Stimulated activated CD8-positive, alpha-beta memory T cell treated with anti-CD3 and anti-CD28 coated beads, Interleukin-12 subunit alpha, Interleukin-12 subunit beta, amount 100 ng/mL, for 24 hours (primary cell): ENCODE data around the gene RHBDD1.

ENCODE experiments used
- DNase-seq: peaks from one replicate; pipeline ENCODE4 v3.0.0-alpha.2; 2020; ENCODE audit errors: extremely low read depth

RHBDD1 gene

DNA sequence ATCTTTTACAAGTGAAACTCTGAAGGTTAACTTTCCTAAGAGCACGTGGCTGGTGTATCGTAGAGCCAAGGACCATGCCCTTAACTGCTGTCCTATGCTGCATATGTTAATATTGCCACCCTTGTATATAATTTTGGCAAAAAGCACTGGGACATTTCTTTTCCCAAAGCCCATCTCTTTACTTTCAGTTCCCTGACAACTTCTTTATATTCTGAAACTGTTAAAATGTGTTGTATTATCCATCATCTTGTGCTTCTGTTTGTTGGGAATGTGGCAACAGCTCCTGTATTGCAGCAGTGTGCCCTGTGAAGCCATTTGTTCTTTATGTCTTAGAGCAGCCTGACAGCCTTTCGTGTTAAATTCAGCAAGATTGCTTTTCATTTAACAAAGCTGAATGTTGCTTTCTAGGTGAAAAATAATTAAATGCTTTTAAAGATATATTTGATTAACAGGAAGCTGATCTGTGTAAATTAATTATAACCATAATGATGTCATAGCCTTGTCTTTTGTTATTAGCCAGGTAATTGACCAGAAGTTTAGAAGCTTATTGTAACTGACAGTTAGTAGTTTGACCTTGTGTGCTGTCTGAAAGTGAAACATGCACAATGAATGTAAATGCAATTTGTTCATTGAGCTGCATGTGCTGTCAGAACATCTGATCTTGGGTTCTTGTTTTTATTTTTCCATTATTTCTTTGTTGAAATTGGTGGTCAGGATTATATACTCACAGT, 9.7 kb downstream of the RHBDD1 start:
- no peak for DNase-seq

DNA sequence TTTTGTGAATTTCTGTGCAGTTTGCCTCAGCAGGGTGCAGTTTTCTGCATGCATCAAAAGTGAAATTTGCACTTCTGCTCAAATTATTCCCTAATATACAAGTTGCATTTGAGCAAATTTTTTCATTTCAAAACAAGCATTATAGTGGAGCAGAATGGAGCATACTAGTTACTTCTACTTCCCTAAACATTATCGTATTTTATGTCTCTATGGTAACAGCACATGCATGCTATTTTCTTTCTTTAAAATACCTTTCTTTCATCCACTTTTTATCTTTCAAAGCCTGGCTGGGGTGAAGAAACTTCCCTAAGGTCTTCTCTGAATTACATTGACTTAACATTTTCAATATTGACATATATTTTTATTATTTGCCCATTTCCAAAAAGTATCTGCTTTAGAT, 11.2 kb downstream of the RHBDD1 start:
- no peak for DNase-seq

DNA sequence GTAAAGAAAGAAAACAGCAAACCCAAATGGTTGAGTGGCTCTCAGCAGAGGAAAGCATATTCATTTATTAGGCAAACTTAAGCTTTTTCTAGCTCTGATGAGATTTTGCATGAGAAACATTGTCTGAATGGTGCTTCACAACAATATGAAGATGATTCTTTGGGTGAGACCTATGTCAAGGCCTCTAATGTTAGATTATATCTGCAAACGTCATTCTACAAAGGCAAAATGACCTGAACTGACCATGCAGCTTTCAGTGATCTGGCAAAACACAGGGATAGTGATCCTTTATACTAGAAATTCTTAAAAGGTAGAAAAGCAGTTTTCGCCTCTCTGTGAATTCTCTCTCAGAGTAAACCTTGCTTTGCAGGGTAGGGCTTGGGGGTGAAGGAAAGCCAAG, 11.7 kb downstream of the RHBDD1 start:
- no peak for DNase-seq

DNA sequence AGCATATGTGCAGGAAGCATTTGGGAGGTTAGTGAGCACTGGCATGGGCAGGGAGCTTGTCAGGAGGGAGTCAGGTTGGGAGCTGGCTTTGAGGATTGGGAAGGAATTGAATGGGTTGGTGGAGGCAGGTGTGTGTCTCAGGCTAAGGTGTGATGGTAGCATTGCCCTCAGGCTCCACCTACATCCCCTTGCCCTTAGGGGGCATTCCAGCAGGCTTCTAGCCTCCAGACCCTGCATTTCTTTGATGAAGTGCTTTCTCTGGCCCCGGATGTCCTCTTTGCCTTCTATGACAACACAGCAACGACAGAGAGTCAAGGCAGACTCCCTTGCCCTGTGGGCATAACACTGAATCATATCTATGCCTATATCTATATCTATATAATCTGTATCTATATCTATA, 13.5 kb downstream of the RHBDD1 start:
- DNase-seq, result no peak

DNA sequence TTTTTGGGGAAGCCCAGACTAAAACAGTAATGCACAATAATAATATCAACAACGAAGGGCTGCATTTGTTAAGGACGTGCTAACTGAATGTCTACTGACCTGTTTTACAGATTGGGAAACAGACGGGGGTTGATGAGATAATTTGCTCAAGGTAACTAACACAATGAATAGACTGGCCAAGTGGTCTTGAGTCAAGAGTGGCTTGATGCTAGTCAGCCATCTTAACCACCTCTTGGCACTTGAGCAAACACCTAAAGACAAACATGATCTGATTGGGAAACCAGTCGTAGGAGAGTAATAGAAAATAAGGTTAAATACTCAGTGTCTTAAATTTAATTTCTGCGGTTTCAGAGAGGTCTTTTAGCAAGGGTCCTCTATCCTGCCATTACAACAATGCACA, 14.2 kb downstream of the RHBDD1 start:
- DNase-seq, result no peak

DNA sequence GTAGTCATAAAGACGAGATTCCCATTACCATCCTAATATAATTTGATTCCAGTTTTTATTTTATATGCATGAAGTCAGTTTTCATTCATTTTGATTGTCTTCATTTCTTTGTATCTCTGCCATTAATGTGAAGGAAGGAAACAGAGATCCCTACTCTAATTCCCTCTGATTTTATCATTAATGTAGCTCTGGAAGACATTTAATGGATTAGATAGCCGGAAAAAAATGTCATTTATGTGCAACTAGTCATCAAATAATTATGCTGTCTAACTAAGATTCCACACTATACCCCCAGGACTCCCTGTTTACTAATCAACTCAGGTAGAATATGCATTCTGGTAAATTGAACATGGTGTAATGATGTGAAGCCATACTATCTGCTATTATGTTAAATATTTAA, 19.9 kb downstream of the RHBDD1 start:
- no peak for DNase-seq

DNA sequence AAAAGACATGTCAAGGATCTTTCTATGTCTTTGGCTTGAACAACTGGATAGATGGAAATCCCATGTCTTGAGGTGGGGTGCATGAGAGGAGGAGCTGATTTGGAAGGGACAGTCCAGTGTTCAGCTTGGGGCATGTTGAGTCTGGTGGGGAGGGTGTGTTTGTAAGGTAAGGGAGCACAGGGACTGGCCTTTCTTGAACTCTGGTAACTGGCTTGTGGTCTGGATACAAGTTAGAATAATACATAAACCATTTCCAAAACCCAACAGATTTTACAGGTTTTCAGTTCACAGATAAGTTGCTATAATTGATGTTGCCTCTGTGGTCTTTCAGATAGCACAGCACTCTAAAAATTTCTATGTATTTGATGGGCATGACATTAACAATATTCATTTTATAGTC, 24.2 kb downstream of the RHBDD1 start:
- DNase-seq, result no peak

DNA sequence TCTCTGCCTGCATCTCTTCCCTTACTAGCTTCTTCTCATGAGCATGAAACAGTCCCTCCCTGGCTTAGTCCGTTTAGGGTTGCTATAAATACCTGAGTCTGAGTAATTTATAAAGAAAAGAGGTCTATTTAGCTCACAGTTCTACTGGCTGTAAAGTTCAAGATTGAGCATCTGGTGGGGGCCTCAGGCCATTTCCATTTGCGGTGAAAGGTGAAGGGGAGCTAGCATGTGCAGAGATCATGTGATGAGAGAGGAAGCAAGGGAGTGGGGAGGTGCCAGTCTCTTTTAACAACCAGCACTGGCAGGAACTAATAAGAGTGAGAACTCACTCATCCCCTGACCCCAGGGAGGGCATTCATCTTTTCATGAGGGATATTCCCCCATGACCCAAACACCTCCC, 26.8 kb downstream of the RHBDD1 start:
- DNase-seq, result no peak

DNA sequence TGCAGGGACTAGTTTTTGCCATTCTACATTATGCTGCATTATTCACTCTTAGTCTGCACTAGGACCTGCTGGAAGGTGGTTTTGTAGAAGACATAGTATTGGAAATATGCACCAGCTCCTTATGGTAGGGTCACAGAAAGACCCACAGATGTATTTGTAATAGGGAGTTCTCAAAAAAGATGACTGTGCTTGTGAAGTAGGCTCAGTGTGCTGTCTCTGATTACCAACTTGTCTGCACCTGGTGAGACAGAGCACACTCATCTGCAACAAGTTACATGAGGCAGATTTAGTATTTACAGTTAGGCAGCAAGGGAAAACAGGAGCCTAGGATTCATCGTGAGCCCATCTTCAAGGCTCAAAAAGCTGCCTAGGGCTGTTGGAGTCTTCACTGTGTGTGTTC, 29.4 kb downstream of the RHBDD1 start:
- DNase-seq, result no peak

DNA sequence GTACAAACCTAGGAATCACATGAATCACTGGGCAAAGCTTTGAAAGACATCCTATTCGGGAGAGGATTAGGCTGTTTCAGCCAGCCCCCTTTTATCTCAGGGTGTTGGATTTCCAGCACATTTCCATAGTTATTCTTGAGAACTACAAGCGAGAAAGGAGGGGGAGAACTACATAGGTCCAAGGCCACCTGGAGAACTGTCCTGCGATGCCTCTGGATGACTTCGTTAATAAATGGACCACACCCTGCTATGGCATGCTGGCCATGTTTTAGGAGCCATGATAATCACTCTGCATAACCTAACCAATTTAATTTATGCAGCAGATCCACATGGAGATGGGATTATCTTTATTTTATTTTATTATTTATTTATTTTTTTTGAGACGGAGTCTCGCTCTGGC, 29.9 kb downstream of the RHBDD1 start:
- DNase-seq, result no peak

DNA sequence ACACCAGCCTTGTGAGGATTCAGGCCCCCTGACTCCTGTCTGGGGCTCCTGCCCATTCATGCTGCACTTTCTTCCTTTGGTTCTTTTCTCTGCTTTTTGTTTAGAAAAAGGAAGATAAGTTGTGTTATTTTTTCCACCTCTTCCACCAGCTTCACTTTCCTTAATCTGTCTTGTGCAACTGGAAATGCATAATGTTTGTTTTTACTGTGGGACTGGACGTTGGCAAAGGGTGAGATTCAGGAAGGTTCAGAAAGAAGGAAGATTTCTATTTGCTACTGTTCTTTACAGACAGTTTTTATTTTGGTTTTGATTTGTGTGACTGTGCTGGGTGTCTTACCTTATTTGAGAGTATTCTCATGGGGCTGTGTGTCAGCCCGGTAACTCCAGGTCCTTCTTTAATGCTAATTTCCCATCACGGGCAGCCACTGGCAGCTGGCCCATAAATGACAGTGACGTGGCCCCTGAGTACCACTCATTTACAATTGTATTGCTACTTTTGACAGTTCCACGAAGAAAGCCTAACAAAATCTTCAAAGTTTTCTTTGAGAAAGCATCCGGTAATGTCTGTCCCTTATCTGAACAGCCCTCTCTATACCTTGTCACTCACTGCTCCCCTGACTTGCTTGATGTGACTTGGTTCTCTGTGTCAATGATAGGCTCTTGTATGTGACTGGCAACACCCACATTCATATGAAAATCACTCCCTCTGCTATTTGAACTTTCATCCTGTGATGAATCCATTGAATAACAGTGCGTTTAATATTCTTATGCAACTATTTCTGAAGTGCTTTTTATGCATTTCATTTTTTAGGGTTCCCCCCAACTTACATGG, 32.7 kb downstream of the RHBDD1 start:
- no peak for DNase-seq

DNA sequence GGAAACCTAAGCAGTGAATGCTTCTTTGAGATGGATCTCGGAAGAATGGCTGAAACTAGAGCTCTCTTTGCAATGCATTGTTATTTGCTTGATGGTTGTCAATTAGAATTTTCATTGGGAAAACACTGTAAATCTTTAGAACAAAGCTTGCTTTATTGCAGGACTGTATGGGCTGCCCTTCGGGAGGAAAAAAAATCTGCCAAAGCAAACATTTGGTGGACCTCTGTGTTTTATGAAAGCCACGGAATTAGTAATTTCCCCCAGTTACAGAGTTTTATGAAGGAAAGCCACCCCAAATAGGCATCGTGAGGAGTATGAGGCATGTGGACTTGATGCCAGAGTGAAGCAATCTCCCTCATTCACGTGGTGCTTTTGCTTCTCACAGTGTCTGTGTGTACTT, 33.5 kb downstream of the RHBDD1 start:
- no peak for DNase-seq

DNA sequence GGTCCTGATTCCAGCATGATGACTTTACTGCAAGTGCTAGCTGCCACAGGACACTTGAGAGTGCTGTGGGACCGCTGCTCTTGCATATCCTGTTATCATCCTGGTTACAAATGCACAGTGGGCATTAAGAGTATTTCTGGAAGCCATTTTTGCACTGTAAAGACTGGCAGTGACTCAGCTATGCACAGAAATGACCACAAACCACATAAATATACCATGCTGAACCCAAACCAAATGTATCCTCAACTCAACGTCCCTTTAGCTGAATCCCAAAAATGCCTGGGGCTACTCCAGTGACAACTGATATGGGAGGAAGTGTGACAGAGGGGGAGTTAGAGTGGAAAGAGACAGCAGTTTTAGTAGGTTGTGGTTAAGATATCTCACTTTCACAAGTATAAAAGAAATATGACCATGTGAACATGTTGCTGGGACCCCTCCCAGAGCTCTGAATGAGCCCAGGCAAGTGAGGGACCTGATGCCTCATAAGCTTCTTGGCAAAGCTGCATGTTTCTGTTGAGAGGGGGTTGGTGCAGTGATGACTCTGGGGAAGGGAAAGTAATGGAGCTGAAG, 37.3 kb downstream of the RHBDD1 start:
- no peak for DNase-seq

DNA sequence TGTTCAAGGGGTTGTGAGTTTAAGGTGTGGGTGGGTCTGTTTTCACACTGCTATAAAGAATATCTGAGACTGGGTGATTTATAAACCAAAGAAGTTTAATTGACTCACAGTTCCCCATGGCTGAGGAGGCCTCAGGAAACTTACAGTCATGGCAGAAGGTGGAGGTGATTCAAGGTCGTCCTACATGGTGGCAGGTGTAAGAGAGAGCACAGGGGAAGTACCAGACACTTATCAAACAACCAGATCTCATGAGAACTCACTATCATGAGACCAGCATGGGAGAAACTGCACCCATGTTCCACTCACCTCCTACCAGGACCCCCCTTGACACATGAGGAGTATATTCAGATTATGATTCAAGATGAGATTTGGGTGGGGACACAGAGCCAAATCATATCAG, 38.0 kb downstream of the RHBDD1 start:
- DNase-seq, result no peak

DNA sequence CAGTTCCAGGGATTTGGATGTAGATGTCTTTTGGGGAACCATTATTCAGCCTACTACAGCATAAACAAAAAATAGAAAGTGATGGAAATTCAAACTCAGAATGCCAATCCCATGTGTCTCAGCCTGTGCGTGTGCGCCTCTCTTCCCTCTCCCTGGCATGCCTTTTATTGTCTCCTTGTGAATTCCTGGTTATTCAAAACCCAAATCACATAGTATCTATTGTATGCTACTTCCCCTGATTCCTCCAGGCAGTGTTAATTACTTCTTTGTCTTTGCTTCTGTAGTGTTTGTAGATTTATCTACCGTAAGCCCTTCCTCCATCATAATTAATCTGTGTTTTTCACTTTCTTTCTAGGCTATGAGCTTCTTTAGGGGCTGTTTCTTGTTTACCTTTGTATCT, 38.9 kb downstream of the RHBDD1 start:
- DNase-seq, result no peak

DNA sequence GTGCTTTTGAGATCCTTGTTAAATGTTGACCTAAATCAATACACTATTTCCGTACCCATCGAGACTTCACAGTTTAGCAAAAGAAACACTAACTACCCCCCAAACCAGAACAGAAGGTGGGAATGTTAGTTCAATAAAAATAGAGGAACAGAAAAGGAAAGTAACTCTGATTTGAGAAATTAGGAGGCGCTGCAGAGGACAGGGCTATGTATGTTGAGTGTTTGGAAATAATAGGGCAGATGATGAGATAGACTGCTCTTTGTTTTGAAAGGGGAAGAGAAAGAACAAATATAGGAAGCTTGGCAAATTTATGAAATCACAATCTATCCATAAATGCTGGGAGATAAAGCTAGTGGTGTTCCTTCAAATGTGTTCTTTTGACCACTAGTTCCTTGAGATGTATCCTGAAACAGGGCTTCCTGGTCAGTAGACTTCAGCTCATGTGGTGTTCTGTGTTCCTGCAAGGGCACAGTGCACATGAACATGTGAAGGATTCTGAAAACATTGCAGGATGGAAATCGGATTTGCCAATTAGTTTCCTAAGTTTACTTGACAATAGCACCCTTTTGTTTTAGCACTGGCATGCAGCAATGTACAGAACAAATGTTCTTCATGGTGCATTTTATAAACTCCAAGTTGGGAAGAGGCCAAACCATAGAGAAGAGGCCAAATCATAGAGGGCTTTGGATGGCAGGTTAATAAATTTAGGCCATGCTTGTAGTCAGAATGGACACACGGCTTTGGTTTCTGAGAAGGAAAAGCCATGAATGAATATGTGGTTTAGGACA, 39.8 kb downstream of the RHBDD1 start:
- no peak for DNase-seq

DNA sequence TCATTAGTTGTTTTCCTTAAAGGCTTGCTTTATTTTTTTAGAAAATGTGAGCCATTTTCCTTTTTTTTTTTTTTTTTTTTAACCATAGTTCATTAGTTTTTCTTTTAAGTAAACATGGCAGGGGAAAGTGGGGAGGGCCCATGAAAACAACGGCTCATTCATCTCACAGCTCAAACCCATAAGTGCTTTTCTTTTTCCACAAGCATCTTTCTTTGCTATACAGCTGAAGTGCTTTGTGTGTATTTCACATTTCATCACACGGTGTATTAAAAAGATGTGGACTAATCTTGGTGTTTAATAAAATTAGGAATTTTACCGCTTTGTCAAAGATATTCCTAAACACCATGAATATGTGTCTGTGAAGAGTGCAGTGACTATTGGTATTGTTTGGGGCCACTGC, 41.6 kb downstream of the RHBDD1 start:
- no peak for DNase-seq

DNA sequence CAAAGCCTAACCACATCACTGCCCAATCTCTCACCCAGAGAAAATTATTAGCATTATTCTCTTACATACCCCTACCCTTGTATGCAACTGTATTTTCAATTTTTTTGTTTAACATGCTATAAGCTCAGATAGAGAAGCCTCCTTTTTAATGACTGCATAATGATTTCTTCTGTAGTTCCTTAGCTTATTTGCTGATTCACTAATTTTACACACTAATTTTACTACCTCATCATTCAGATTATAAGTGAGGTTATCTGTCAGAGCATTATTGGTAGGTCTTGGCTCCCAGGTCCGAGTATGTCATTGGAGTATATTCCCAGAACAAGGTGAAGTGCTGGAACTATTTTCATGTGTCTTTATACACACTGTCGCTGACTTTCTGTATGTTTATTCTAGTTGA, 45.4 kb downstream of the RHBDD1 start:
- DNase-seq, result no peak

DNA sequence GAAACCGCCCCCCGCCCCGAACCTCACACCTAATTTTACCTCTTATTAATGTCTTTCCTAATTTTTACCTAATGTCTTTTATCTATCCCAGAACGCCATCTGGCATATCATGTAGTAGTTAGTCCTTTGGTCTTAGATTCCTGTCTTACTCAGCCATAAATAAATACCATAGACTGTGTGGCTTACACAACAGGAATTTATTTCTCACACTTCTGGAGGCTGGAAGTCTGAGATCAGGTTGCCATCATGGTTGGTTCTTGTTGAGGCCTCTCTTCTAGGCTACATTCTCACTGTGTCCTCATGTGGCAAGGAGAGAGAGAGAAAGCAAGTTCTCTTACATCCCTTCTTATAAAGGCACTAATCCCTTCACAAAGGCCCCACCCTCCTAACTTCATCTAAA, 46.8 kb downstream of the RHBDD1 start:
- DNase-seq, result no peak

DNA sequence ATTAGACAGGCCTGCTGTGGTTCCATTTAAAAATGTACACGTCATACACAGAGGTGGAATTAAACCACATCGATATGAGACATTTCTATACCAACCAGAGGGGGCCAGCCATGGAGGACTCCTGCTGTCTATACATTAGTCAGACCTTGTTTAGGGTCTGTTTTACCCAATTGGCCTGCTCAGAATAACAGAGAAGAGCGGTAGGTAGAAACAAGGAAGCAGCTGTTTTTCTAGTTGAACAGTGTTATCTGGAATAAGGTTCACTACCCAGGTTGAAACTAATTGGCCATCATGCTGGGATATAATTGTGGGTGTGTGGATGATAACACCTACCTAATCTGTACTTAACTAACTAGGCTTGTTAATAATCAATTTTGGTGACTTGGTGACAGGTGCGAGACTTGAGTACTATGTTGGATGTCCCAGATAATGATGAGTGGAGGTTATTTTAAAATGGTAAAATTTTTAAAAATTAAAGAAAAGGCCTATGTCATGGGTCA, 47.5 kb downstream of the RHBDD1 start:
- DNase-seq, result no peak

DNA sequence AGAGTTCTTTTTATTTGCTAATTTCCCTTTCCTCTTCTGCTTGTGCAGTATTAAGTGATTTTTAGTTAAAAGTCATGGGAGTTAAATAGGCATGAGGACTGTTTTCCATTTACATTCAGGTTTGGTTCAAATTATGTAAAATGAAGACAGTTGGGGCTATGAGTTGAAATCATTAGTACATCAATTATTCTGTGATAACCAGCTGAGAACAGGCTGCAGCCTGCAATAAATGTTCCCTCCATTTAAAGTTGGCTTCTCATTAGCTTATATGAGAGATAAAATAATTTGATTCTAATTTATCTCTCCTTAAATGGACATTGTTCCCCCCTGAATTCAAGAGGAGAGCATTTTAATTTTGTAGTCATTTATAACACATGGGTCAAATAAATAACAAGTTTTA, 48.3 kb downstream of the RHBDD1 start:
- no peak for DNase-seq

DNA sequence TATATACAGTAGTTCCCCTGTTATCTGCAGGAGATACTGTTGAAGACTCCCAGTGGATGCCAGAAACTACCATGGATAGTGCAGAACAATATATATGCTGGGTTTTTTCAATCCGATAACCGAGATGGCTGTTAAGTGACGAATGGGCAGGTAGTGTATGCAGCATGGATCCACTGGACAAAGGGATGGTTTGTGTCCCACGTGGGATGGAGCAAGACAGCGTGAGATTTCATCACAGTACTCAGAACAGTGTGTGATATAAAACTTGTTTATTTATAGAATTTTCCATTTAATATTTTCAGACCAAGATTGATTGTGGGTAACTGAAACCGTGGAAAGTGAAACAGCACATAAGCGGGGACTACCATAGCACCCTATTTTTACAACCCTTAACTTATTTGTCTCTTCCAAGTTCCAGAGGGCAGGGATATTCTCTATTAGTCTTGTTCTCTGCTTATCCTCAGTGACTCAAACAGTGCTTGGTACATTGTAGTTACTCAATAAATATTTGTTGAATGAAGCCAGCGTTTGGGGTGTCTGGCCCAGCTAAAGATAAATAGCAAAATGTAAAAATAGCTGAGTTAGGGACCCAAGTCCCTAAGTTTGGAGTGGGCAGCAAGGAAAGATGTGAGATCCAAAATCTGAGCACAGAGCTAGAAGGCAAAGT, 50.0 kb downstream of the RHBDD1 start:
- DNase-seq, result no peak
